ENCODE data around the gene ADGRB3. TPM values are rescaled to one million over a fixed set of nuclear protein-coding genes. Genes with fewer than 3 reads are reported as not detected.
A peak's percentile ranks its signal among the peaks of the same experiment; 100 is the strongest.

The ADGRB3 gene
- polyA plus RNA-seq, 2 of the 4 experiments (the other 2 are of a cell fraction), result not detected

GRCh38 chr6:69105288-69105687, 470.2 kb downstream of the ADGRB3 start:
- Histone ChIP-seq H3K4me3 (no peak overlapping the region), H3K9me3 (no peaks in the 10 kb centered on the region), H3K4me1 (no peaks in the 10 kb centered on the region), H3K4me2 (no peak overlapping the region), H3K27ac (no peak overlapping the region)
- DNase-seq (ENCODE audit: low read depth in 1 of 2, low spot score in 1 of 2), result peak in 1 of 2 experiments; percentile 15
- 23% methylated on average over 3 of the region's 3 CpGs for WGBS (ENCODE audit: missing lambda C conversion rate)
- CTCF ChIA-PET, result no interaction called here
- FAIRE-seq, result no peak
- POLR2A ChIA-PET, result no interaction called here
- peak in 1 of 2 experiments; percentile 49; a peak in 3 of 6 replicates for ATAC-seq
- TF ChIP-seq RARB (CRISPR knock-in tag; IDR thresholded peaks at IDR 0.05) (no peak), NPAS2 (CRISPR knock-in tag; IDR thresholded peaks at IDR 0.05; ENCODE audit: borderline replicate concordance) (no peak), SMC3 (IDR thresholded peaks at IDR 0.05) (0 out of 3 replicates have a peak, but pooled peaks have one; percentile 17), EHF (CRISPR knock-in tag; IDR thresholded peaks at IDR 0.05) (no peak), FOXS1 (CRISPR knock-in tag; IDR thresholded peaks at IDR 0.05) (no peak), RAD21 (conservative IDR thresholded peaks at IDR 0.05 in 1 of 2, IDR thresholded peaks at IDR 0.05 in 1 of 2) (peak; percentile 22 to 38; a peak in 2 of 5 replicates), FOSB (CRISPR knock-in tag; IDR thresholded peaks at IDR 0.05) (no peak), HDAC2 (IDR thresholded peaks at IDR 0.05) (no peak), HOXA7 (CRISPR knock-in tag; IDR thresholded peaks at IDR 0.05) (no peak), HMGXB4 (CRISPR knock-in tag; IDR thresholded peaks at IDR 0.05; ENCODE audit: borderline replicate concordance) (no peak)

GRCh38 chr6:69106511-69106910, 471.4 kb downstream of the ADGRB3 start:
- CTCF ChIA-PET, result no interaction called here
- ATAC-seq (no peak), DNase-seq (ENCODE audit: low read depth in 1 of 2, low spot score in 1 of 2) (no peak), FAIRE-seq (no peak)
- POLR2A ChIA-PET, result no interaction called here
- no peak overlapping the region for H3K4me2 ChIP-seq
- 24% methylated on average over 3 of the region's 3 CpGs for WGBS (ENCODE audit: missing lambda C conversion rate)
- no peak overlapping the region for H3K4me3 ChIP-seq
- TF ChIP-seq RCOR1 (IDR thresholded peaks at IDR 0.05; ENCODE audit: low read depth, low read length), result no peak
- TF ChIP-seq FOXS1 (CRISPR knock-in tag; IDR thresholded peaks at IDR 0.05), result no peak
- no peak for TF ChIP-seq REST (IDR thresholded peaks at IDR 0.05)
- TF ChIP-seq, protein P1, sequence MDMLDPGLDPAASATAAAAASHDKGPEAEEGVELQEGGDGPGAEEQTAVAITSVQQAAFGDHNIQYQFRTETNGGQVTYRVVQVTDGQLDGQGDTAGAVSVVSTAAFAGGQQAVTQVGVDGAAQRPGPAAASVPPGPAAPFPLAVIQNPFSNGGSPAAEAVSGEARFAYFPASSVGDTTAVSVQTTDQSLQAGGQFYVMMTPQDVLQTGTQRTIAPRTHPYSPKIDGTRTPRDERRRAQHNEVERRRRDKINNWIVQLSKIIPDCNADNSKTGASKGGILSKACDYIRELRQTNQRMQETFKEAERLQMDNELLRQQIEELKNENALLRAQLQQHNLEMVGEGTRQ (IDR thresholded peaks at IDR 0.05), result no peak
- no peak for TF ChIP-seq RFX5 (IDR thresholded peaks at IDR 0.05)
- no peak for TF ChIP-seq EHF (CRISPR knock-in tag; IDR thresholded peaks at IDR 0.05)
- TF ChIP-seq RAD21 (conservative IDR thresholded peaks at IDR 0.05 in 1 of 2, IDR thresholded peaks at IDR 0.05 in 1 of 2), result no peak
- no peak for TF ChIP-seq HES2 (IDR thresholded peaks at IDR 0.05)
- TF ChIP-seq E2F6 (IDR thresholded peaks at IDR 0.05; ENCODE audit: borderline replicate concordance, low read depth), result no peak
- no peak for TF ChIP-seq NPAS2 (CRISPR knock-in tag; IDR thresholded peaks at IDR 0.05; ENCODE audit: borderline replicate concordance)
- TF ChIP-seq POLR2A (IDR thresholded peaks at IDR 0.05; ENCODE audit: low read length), result no peak
- TF ChIP-seq MAX (IDR thresholded peaks at IDR 0.05), result no peak
- H3K9me3 ChIP-seq, result no peaks in the 10 kb centered on the region
- H3K4me1 ChIP-seq, result no peaks in the 10 kb centered on the region
- H3K27ac ChIP-seq, result no peak overlapping the region

All from A549 (cell line).